ENCODE data around the gene KCNH6.

Gene KCNH6, protein sequence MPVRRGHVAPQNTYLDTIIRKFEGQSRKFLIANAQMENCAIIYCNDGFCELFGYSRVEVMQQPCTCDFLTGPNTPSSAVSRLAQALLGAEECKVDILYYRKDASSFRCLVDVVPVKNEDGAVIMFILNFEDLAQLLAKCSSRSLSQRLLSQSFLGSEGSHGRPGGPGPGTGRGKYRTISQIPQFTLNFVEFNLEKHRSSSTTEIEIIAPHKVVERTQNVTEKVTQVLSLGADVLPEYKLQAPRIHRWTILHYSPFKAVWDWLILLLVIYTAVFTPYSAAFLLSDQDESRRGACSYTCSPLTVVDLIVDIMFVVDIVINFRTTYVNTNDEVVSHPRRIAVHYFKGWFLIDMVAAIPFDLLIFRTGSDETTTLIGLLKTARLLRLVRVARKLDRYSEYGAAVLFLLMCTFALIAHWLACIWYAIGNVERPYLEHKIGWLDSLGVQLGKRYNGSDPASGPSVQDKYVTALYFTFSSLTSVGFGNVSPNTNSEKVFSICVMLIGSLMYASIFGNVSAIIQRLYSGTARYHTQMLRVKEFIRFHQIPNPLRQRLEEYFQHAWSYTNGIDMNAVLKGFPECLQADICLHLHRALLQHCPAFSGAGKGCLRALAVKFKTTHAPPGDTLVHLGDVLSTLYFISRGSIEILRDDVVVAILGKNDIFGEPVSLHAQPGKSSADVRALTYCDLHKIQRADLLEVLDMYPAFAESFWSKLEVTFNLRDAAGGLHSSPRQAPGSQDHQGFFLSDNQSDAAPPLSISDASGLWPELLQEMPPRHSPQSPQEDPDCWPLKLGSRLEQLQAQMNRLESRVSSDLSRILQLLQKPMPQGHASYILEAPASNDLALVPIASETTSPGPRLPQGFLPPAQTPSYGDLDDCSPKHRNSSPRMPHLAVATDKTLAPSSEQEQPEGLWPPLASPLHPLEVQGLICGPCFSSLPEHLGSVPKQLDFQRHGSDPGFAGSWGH

DNA sequence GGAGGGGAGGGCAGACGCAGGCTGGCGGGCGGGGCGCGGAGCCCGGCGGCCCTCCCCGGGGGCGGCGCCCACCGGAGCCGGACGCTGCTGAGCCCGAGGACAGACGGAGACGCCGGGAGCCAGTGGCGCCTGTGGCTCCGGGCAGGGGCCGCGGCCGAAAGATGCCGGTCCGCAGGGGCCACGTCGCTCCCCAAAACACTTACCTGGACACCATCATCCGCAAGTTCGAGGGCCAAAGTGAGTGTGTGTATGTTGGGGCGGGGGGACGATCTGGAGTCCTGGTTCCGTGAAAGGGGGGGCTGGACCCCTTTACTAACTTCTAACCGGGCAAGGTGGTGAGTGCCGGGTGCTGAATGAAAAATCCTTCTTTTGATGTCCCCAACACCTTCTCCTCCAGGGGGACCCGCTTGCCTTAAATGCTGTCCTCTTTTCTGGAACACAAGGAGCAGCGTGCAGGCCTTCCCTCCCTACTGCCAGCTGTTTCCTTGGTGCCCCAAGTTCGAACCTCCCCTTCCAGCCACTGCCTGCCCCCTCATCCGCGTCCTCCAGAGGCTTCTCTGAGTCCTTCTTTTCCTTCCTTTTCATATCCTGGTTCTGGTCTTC lies at the start of gene KCNH6:
Gene KCNH6, plus strand, starts transcription at position 106 of the 603 bp plus-strand sequence. Its CDS starts 56 bp downstream, at position 162.
- Histone ChIP-seq H3K9me2 (replicated peaks; ENCODE audit: low read depth, low read length) (no peaks in the 10 kb centered on the region), H3K9me3 (ENCODE audit: insufficient read depth, low read depth, low read length) (no peaks in the 10 kb centered on the region), H3F3A (ENCODE audit: low read depth) (no peaks in the 10 kb centered on the region), H3K4me1 (ENCODE audit: insufficient read depth, low read length, poor library complexity, severe bottlenecking) (no peaks in the 10 kb centered on the region), H2AFZ (ENCODE audit: low read length) (no peak within 1 kb of the TSS), H3K4me2 (ENCODE audit: low read depth, low read length, poor library complexity, severe bottlenecking) (peak within 1 kb of the TSS; percentile 79), H3K4me3 (ENCODE audit: low read length, poor library complexity, severe bottlenecking) (peak within 1 kb of the TSS; percentile 62), H3K79me2 (ENCODE audit: insufficient read depth, low read length) (no peaks in the 10 kb centered on the region), H3K9ac (ENCODE audit: low read depth, low read length, poor library complexity, severe bottlenecking) (no peak within 1 kb of the TSS), H4K20me1 (ENCODE audit: insufficient read depth, low read length, poor library complexity, severe bottlenecking) (no peaks in the 10 kb centered on the region), H3K36me3 (ENCODE audit: insufficient read depth, low read length) (no peaks in the 10 kb centered on the region), H3K27me3 (ENCODE audit: insufficient read depth, low read length, poor library complexity, severe bottlenecking) (no peaks in the 10 kb centered on the region)
- TF ChIP-seq, protein P1, sequence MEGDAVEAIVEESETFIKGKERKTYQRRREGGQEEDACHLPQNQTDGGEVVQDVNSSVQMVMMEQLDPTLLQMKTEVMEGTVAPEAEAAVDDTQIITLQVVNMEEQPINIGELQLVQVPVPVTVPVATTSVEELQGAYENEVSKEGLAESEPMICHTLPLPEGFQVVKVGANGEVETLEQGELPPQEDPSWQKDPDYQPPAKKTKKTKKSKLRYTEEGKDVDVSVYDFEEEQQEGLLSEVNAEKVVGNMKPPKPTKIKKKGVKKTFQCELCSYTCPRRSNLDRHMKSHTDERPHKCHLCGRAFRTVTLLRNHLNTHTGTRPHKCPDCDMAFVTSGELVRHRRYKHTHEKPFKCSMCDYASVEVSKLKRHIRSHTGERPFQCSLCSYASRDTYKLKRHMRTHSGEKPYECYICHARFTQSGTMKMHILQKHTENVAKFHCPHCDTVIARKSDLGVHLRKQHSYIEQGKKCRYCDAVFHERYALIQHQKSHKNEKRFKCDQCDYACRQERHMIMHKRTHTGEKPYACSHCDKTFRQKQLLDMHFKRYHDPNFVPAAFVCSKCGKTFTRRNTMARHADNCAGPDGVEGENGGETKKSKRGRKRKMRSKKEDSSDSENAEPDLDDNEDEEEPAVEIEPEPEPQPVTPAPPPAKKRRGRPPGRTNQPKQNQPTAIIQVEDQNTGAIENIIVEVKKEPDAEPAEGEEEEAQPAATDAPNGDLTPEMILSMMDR (conservative IDR thresholded peaks at IDR 0.05; ENCODE audit: low read length) = no peak
- no peak for TF ChIP-seq EZH2phosphoT487 (IDR thresholded peaks at IDR 0.05; ENCODE audit: borderline replicate concordance)

DNA sequence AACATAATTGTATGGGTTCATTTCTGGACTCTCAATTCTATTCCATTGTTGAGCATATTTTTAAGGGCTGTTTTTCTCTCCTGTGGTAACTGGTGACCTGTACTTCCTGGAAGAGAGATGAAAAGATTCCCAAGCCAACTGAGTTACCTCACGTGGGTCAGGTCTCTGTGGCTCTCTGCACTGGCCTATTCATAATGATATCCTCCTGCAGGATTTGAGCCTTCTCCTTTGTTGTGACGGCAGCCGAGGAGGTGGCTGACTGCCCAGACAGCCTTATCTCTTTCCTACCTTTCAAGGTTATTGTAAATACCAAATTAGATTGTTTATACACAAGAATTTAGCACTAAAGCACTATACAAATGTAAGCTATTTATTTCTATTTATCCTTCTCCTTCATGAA lies 49.0 kb upstream of the KCNH6 start:
- Histone ChIP-seq H3K9me2 (replicated peaks; ENCODE audit: low read depth, low read length) (no peaks in the 10 kb centered on the region), H3K36me3 (ENCODE audit: insufficient read depth, low read length) (no peaks in the 10 kb centered on the region), H3K9me3 (ENCODE audit: insufficient read depth, low read depth, low read length) (no peaks in the 10 kb centered on the region), H4K20me1 (ENCODE audit: insufficient read depth, low read length, poor library complexity, severe bottlenecking) (no peaks in the 10 kb centered on the region), H3F3A (ENCODE audit: low read depth) (no peaks in the 10 kb centered on the region; the same call in 1 of the 2 replicates), H3K79me2 (ENCODE audit: insufficient read depth, low read length) (no peaks in the 10 kb centered on the region), H3K4me2 (ENCODE audit: low read depth, low read length, poor library complexity, severe bottlenecking) (no peak overlapping the region), H3K4me3 (ENCODE audit: low read length, poor library complexity, severe bottlenecking) (no peak overlapping the region), H3K27me3 (ENCODE audit: insufficient read depth, low read length, poor library complexity, severe bottlenecking) (no peaks in the 10 kb centered on the region), H3K4me1 (ENCODE audit: insufficient read depth, low read length, poor library complexity, severe bottlenecking) (peaks cover 17% of the 10 kb centered on the region), H2AFZ (ENCODE audit: low read length) (no peak overlapping the region), H3K9ac (ENCODE audit: low read depth, low read length, poor library complexity, severe bottlenecking) (no peak overlapping the region)
- TF ChIP-seq, protein P1 (conservative IDR thresholded peaks at IDR 0.05; ENCODE audit: low read length) = no peak
- TF ChIP-seq EZH2phosphoT487 (IDR thresholded peaks at IDR 0.05; ENCODE audit: borderline replicate concordance) = no peak

DNA sequence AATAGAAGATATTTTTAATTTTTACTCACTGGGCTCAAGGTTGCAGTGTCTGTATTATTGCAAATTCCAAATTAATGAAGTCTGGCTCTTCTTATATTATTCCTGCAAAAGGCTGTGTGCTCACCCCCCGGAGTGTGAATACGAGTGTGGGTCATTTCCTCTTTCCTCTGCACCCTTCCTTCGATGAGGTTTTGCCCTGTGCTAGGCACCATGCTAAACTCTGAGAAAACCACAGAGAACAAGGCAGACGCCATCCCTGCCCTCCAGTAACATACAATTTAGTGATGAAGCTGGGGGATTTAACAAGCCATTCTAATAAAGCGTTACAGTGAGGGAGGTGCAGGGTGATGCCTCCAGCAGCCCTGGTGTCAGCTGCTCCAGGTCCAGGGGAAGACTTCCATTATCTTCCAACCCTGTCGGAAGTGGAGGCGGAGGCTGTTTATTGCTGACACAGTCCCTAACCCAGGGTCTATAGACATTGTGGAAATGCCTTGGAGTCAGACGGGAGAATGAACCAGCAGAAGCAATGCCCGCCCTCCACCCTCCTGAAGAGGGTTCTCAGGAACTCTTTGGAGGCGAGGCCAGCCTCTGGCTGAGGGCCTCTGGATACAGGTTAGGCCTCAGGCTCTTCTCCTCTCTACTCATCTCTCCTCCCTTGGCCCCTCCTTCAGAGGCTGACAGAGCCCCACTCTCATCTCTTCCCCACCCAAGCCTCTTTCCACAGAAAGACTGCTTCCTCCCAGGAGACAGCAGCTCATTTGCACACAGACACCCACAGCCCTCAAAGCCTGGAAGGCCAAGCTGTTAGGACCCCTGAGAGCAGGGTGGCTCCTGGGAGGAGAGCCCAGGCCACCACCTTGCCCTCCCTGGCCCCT lies 48.3 kb upstream of the KCNH6 start:
- Histone ChIP-seq H3K4me3 (ENCODE audit: low read length, poor library complexity, severe bottlenecking) (no peak overlapping the region), H3K9ac (ENCODE audit: low read depth, low read length, poor library complexity, severe bottlenecking) (no peak overlapping the region), H3K9me3 (ENCODE audit: insufficient read depth, low read depth, low read length) (no peaks in the 10 kb centered on the region), H3K4me1 (ENCODE audit: insufficient read depth, low read length, poor library complexity, severe bottlenecking) (peaks cover 17% of the 10 kb centered on the region), H3K79me2 (ENCODE audit: insufficient read depth, low read length) (no peaks in the 10 kb centered on the region), H3K27me3 (ENCODE audit: insufficient read depth, low read length, poor library complexity, severe bottlenecking) (no peaks in the 10 kb centered on the region), H4K20me1 (ENCODE audit: insufficient read depth, low read length, poor library complexity, severe bottlenecking) (no peaks in the 10 kb centered on the region), H3K9me2 (replicated peaks; ENCODE audit: low read depth, low read length) (no peaks in the 10 kb centered on the region), H3K36me3 (ENCODE audit: insufficient read depth, low read length) (no peaks in the 10 kb centered on the region), H3K4me2 (ENCODE audit: low read depth, low read length, poor library complexity, severe bottlenecking) (no peak overlapping the region), H2AFZ (ENCODE audit: low read length) (no peak overlapping the region), H3F3A (ENCODE audit: low read depth) (no peaks in the 10 kb centered on the region; the same call in 1 of the 2 replicates)
- TF ChIP-seq, protein P1 (conservative IDR thresholded peaks at IDR 0.05; ENCODE audit: low read length) = no peak
- no peak for TF ChIP-seq EZH2phosphoT487 (IDR thresholded peaks at IDR 0.05; ENCODE audit: borderline replicate concordance)

Measured in Loucy (cell line).